VCaP (cell line): Measurements from ENCODE around the gene PHETA2.
A peak's percentile ranks its signal among the peaks of the same experiment; 100 is the strongest.

Source experiments
- H3K27ac ChIP-seq: fragments of 450-650 bp; 2 replicates; pipeline ENCODE4 v1.5.1; 2017
- TF ChIP-seq, protein P1 (sequence below): fragments of 450-650 bp; conservative IDR thresholded peaks from 2 replicates; pipeline ENCODE4 v1.5.1; 2017; ENCODE audit warnings: mild to moderate bottlenecking, moderate library complexity

Gene PHETA2

DNA sequence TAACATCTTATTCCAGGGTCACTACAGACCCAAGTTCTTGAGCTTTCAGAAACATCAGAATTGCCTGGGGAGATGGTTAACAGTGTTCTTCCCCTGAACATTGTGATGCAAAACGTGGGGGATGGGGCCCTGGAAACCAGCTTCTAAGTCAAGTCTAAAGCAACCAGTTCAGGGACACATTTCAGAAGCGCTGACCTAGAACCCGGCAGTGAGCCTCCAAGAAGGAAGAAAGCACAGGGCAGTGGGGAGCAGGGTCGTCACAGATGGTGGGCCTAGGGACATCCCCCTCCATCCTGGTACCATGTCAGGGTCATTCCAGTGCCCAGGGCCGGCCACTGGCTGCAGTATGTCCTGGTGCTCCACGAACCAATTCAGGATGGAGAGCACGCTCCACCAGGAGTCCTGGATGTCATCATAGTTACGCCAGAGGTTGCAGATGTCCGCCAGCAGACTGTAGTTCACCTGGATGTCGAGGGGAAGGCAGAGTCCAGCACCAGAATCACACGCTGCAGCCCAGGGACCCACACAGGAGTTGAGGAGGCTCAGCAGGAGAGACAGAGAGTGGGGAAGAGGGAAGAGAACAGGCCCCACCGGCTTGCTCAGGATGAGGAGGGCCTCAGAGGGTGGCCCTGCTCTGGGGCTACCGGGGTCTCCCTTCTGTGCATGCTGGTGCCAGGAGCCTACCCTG, 8.5 kb upstream of the PHETA2 start:
- no peak overlapping the region for H3K27ac ChIP-seq
- TF ChIP-seq, protein P1, sequence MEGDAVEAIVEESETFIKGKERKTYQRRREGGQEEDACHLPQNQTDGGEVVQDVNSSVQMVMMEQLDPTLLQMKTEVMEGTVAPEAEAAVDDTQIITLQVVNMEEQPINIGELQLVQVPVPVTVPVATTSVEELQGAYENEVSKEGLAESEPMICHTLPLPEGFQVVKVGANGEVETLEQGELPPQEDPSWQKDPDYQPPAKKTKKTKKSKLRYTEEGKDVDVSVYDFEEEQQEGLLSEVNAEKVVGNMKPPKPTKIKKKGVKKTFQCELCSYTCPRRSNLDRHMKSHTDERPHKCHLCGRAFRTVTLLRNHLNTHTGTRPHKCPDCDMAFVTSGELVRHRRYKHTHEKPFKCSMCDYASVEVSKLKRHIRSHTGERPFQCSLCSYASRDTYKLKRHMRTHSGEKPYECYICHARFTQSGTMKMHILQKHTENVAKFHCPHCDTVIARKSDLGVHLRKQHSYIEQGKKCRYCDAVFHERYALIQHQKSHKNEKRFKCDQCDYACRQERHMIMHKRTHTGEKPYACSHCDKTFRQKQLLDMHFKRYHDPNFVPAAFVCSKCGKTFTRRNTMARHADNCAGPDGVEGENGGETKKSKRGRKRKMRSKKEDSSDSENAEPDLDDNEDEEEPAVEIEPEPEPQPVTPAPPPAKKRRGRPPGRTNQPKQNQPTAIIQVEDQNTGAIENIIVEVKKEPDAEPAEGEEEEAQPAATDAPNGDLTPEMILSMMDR: no peak

DNA sequence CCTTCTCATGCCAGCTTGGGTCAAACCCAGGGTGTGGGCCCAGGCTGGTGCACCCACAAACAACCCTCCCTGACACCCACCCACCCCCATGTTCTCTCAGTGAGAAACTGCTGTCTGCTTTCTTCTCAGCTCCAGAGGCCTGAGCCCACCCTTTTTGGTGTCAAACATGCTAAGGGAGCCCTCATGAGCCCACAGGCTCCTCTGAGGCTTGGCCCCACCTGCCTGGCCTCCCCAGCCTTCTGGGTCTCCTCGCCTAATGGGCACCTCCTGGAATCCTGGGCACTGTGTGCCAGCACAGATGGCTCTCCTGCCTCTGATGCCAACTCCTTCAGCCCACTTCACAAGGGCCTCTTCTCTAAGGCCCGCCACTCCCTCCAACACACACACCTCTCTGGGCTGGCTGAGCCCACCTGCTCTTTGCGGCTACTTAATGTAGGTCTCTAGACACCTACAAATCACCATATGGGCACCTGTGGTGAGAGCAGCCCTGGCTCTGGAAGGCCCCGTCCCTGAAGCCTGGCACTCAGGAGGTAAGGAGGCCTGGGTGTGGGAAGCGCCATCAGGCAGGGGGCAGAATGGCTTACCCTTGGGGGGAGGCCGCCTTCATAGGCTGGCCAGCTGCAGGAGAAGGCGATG, 7.8 kb upstream of the PHETA2 start:
- no peak overlapping the region for H3K27ac ChIP-seq
- TF ChIP-seq, protein P1: no peak

DNA sequence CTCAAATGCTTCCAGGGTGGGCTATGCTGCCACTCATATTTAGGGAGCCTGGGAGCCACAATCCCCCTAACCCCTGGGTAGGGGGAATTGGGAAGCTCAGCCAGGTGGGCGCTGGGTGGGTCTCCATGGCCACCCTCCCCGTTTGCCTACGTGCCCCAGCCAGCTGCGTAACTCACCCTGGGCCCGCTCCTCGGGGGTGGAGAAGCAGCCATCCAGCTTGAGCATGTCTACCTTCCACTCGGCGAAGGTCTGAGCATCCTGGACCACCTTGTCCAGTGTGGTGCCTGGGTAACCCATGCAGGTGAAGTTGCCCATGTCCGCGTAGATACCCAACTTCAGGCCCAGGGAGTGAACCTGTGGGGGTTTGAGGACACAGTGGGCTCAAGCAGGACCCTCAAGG, 7.1 kb upstream of the PHETA2 start:
- TF ChIP-seq, protein P1: no peak
- no peak overlapping the region for H3K27ac ChIP-seq

DNA sequence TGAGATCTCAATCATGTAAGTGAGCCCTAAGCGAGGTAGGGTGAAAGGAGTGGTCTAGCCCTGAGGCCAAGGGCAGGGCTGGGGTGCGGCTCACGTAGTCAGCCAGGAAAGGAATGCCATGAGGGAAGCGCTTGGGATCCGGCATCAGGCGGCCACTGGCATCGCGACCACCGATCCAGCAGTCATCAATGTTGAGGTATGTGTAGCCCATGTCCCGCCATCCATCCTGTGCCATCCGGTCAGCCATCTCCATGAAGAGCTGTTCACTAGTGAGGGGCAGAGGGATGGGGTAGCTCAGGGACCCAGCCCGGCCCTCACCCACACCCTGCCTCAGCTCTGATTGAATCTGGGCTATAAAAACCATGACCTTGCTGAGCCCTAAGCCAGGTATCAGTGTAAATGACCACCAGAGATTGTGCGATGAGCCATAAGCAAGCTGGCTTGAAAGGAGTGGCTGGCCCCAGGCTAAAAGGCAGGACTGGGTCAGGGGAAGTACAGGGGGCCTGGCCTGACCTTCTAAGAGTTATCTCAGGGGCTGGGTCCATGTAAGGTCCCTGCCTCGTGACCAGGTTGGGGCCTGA, 6.3 kb upstream of the PHETA2 start:
- no peak overlapping the region for H3K27ac ChIP-seq
- TF ChIP-seq, protein P1: no peak

DNA sequence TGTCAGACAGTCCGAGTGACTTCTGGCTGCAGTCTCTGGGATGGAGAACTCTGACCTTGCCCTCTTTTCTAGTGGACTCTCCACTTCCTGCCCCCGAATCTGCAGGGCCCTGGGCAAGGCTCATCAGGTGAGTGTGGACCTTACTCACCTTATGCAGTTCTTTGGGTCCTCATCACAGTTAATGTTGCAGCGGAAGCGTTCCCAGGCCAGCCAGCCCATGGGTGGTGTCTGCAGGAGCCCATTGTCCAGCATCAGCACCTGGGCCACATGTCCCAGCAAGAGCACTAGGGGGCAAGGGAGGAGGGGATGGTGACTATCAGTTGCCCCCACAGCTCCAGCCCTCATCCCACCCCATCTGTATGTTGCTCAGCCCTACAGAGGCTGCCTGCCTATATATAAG, 5.8 kb upstream of the PHETA2 start:
- H3K27ac ChIP-seq: no peak overlapping the region
- TF ChIP-seq, protein P1: no peak

DNA sequence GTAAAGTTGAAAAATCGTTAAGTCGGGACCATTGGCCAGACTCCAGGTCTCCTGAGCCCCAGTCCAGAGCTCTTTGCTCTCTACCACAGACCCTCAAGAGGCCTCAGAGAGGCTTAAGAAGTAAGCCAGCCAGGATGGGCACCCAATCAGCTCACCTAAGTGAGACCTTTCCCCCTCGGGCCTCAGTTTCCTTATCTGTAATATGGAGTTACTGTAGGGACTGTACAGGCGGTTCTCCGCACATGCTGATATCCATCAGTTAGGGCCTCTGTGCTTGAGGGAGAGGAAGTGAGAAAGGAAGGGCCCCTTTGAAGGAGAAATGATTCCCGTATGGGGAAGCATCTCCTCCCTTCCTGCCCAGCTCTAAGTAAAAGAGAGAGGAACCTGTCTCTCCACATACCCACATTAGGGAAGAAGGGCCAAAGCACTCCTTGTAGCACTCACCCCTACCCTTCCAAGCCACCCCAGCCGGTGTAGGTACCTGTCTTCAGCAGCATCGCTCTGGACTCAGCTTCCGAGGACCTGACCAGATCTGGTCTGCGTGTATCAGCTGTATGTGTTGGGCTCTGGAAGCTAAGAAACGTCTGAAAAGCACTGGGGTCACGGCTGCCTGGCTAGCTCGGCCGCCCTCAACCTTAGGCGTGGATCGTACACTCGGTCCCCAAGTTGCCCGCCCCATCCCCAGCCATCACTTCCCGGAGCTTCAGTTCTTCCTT, 4.1 kb upstream of the PHETA2 start:
- peak overlapping the region; percentile 83 for H3K27ac ChIP-seq

More for the DNA sequence above, 4.1 kb upstream of the PHETA2 start:
- TF ChIP-seq, protein P1: no peak
